GM12878 (cell line): ENCODE results near the gene GALNT17. TPM values are rescaled to one million over a fixed set of nuclear protein-coding genes. Genes with fewer than 3 reads are reported as not detected.

Source experiments
- ATAC-seq: fragments of 200-7000 bp; cut with Tn5 transposase; 3 replicates; pipeline ENCODE4 v1.9.1; 2020; ENCODE audit warnings: mild to moderate bottlenecking, moderate library complexity
- BruUV-seq: library from RNA; stranded (reverse); fragments of 400-500 nt; replicated peaks from 2 replicates; lab custom pipeline; 2021; lab: Mats Ljungman, UMichigan
- CTCF ChIA-PET: fragments of 300-600 bp; sonication (Branson Sonifier 250); formaldehyde crosslinking; extraction: SDS; loops from one replicate; lab custom pipeline; 2021; ENCODE audit warnings: inconsistent platforms; lab: Yijun Ruan, JAX
- POLR2A ChIA-PET: fragments of 350-600 bp; formaldehyde crosslinking; extraction: SDS; loops from one replicate; lab custom pipeline; 2021; ENCODE audit warnings: inconsistent platforms; lab: Charles Lee
- RAD21 ChIA-PET: fragments of 300-600 bp; sonication (Branson Sonifier 250); formaldehyde crosslinking; loops from one replicate; lab custom pipeline; 2023; ENCODE audit warnings: antibody characterized with exemption; ENCODE audit not compliant: unreplicated experiment; lab: Charles Lee
- SMC1A ChIA-PET: fragments of 300-600 bp; sonication (Branson Sonifier 250); formaldehyde crosslinking; loops from one replicate; lab custom pipeline; 2023; ENCODE audit not compliant: unreplicated experiment, uncharacterized antibody; lab: Charles Lee
- DNase-seq: peaks from one replicate; pipeline ENCODE4 v3.0.0-alpha.2; 2011; ENCODE audit warnings: low read depth, low spot score
- FAIRE-seq: peaks from 3 replicates; lab custom pipeline; 2011; peaks lifted over from hg19 to GRCh38; lab: Jason Lieb, UNC
- H2AFZ ChIP-seq: 2 replicates; pipeline ENCODE4 v1.6.0; 2011; ENCODE audit warnings: low read depth, low read length, control low read depth; ENCODE audit not compliant: control insufficient read depth
- H3K27ac ChIP-seq: 2 replicates; pipeline ENCODE4 v1.5.1; 2011; ENCODE audit warnings: control low read depth; ENCODE audit not compliant: control insufficient read depth, insufficient read depth
- H3K27me3 ChIP-seq, 2 experiments: replicated peaks in 1 of 2; 2 replicates each; pipeline versions ENCODE4 v1.6.0 to v1.6.1; 2011; ENCODE audit warnings: low read length in 1 of 2; ENCODE audit not compliant: control insufficient read depth in 2 of 2, insufficient read depth in 2 of 2
- H3K36me3 ChIP-seq, 2 experiments: 2 replicates each; pipeline ENCODE4 v1.5.1; 2011; ENCODE audit warnings: low read length in 1 of 2; ENCODE audit not compliant: control insufficient read depth in 2 of 2, insufficient read depth in 2 of 2
- H3K4me1 ChIP-seq: 2 replicates; pipeline ENCODE4 v1.6.1; 2011; ENCODE audit warnings: mild to moderate bottlenecking, low read length, moderate library complexity, mixed read lengths; ENCODE audit not compliant: control insufficient read depth, insufficient read depth
- H3K4me2 ChIP-seq: 2 replicates; pipeline ENCODE4 v1.6.0; 2011; ENCODE audit warnings: control low read depth; ENCODE audit not compliant: control insufficient read depth, insufficient read depth
- H3K4me3 ChIP-seq: fragments of 200-600 bp; sonication (generic); 2 replicates; pipeline ENCODE4 v1.5.1; 2016
- H3K79me2 ChIP-seq: 2 replicates; pipeline ENCODE4 v1.6.0; 2011; ENCODE audit warnings: low read length; ENCODE audit not compliant: control insufficient read depth, insufficient read depth
- H3K9ac ChIP-seq: 2 replicates; pipeline ENCODE4 v1.8.0; 2011; ENCODE audit warnings: low read length, control low read depth, mixed read lengths; ENCODE audit not compliant: control insufficient read depth, insufficient read depth
- H3K9me3 ChIP-seq: replicated peaks from 3 replicates; pipeline ENCODE4 v1.5.1; 2011; ENCODE audit warnings: mild to moderate bottlenecking, low read length; ENCODE audit not compliant: control insufficient read depth, insufficient read depth
- H4K20me1 ChIP-seq: 2 replicates; pipeline ENCODE4 v1.6.0; 2011; ENCODE audit not compliant: control insufficient read depth, insufficient read depth
- BCL3 ChIP-seq: IDR thresholded peaks from 2 replicates; pipeline ENCODE4 v1.6.1; 2011; ENCODE audit warnings: borderline replicate concordance, low read depth, mild to moderate bottlenecking, moderate library complexity, low read length; ENCODE audit not compliant: insufficient read depth, poor library complexity, severe bottlenecking
- CBFB ChIP-seq: IDR thresholded peaks from 2 replicates; pipeline ENCODE4 v1.6.1; 2016; ENCODE audit warnings: antibody characterized with exemption, low read depth
- CEBPZ ChIP-seq: fragments of 150-350 bp; IDR thresholded peaks from 2 replicates; pipeline ENCODE4 v1.6.1; 2016; ENCODE audit warnings: low read depth, low read length
- E2F8 ChIP-seq: fragments of 450-650 bp; IDR thresholded peaks from 2 replicates; pipeline ENCODE4 v1.6.1; 2018; ENCODE audit warnings: mild to moderate bottlenecking, low read depth, moderate library complexity; ENCODE audit not compliant: partially characterized antibody
- EED ChIP-seq: sonication (generic); IDR thresholded peaks from 2 replicates; pipeline ENCODE4 v1.6.1; 2016; ENCODE audit warnings: antibody characterized with exemption, low read depth
- ELK1 ChIP-seq: IDR thresholded peaks from 2 replicates; pipeline ENCODE4 v1.6.1; 2012; ENCODE audit warnings: low read depth, low read length, improper control_type of control experiment
- ESRRA ChIP-seq: IDR thresholded peaks from 2 replicates; pipeline ENCODE4 v1.6.1; 2012; ENCODE audit warnings: mild to moderate bottlenecking, low read length, improper control_type of control experiment
- FOS ChIP-seq: IDR thresholded peaks from 3 replicates; pipeline ENCODE4 v1.6.1; 2011; ENCODE audit warnings: borderline replicate concordance; ENCODE audit not compliant: insufficient read length; ENCODE audit errors: extremely low read depth
- MEF2A ChIP-seq: IDR thresholded peaks from 2 replicates; pipeline ENCODE4 v1.6.1; 2011; ENCODE audit warnings: low read depth, mild to moderate bottlenecking, low read length, moderate library complexity; ENCODE audit not compliant: insufficient read depth
- MYB ChIP-seq: fragments of 150-350 bp; IDR thresholded peaks from 2 replicates; pipeline ENCODE4 v1.6.1; 2014; ENCODE audit warnings: mild to moderate bottlenecking, low read depth, low read length, borderline replicate concordance
- RAD21 ChIP-seq: IDR thresholded peaks from 2 replicates; pipeline ENCODE4 v1.6.1; 2011; ENCODE audit warnings: mild to moderate bottlenecking, low read depth, low read length, moderate library complexity; ENCODE audit not compliant: insufficient read depth
- SUZ12 ChIP-seq: fragments of 200-600 bp; sonication (generic); IDR thresholded peaks from one replicate; pipeline ENCODE4 v1.6.1; 2018; ENCODE audit warnings: antibody characterized with exemption, mild to moderate bottlenecking; ENCODE audit not compliant: unreplicated experiment
- TCF7 ChIP-seq: IDR thresholded peaks from 2 replicates; pipeline ENCODE4 v1.6.1; 2014; ENCODE audit warnings: antibody characterized with exemption, borderline replicate concordance
- ZNF384 ChIP-seq: IDR thresholded peaks from 2 replicates; pipeline ENCODE4 v1.6.1; 2012; ENCODE audit warnings: low read depth, mild to moderate bottlenecking, low read length, improper control_type of control experiment, borderline replicate concordance
- WGBS: methylation state at CpG from one replicate; pipeline ENCODE4 v1.1.6; 2016; ENCODE audit warnings: low lambda C conversion rate; ENCODE audit not compliant: insufficient replicate concordance, insufficient coverage; ENCODE audit errors: missing lambda C conversion rate; 5-methylcytosine and 5-hydroxymethylcytosine counted together
- in situ Hi-C: fragments of 300-500 bp; cut with MboI; formaldehyde crosslinking; loops from 9 replicates; pipeline ENCODE4 v1.14.3; 2018; ENCODE audit warnings: mixed read lengths
- intact Hi-C: fragments of 100-400 bp; cut with micrococcal nuclease; formaldehyde crosslinking; loops from one replicate; pipeline ENCODE4 v1.14.2; 2022; ENCODE audit not compliant: unreplicated experiment
- polyA plus RNA-seq, 11 experiments: library from polyadenylated mRNA; depleted of rRNA in 4 of 11; unstranded in 6 of 11; stranded (reverse) in 5 of 11; fragments of >200 nt; fragmentation: Nextera tagmentation in 4 of 11; fragmentation: Illumina TruSeq in 1 of 11; extraction: Ambion mirVana in 4 of 11; extraction: Trizol in 1 of 11; gene quantifications; 1 replicate in 1 of 11; 2 replicates in 10 of 11; pipeline versions ENCODE4 v1.2.1 to v1.2.3, GENCODE V29; 2011 to 2016; ENCODE audit warnings: inconsistent platforms in 2 of 11, missing spikeins in 2 of 11, low read depth in 1 of 11
- total RNA-seq, 4 experiments: library from RNA; depleted of rRNA in 3 of 4; stranded (reverse); fragments of >200 nt in 3 of 4; fragmentation: Illumina TruSeq in 1 of 4; extraction: Trizol in 1 of 4; gene quantifications; 2 replicates each; pipeline versions ENCODE4 v1.2.1 to v1.2.3, GENCODE V29; 2013 to 2021

The GALNT17 gene
- total and polyA plus RNA-seq, 10 of the 15 experiments (the other 5 are each of a cell fraction or from before 2014, with no cell fraction given), result 0.12 to 0.15 TPM; not detected in 8

GRCh38 chr7:71132377-71133231 lies 660 bp downstream of the GALNT17 start:
- intact Hi-C loops, result no loop called here
- ChIA-PET CTCF (no interaction called here), SMC1A (no interaction called here), RAD21 (no interaction called here), POLR2A (no interaction called here)
- Histone ChIP-seq H3K27ac (no peak overlapping the region), H3K4me2 (no peak overlapping the region), H3K27me3 (no peaks in the 10 kb centered on the region), H3K4me3 (no peak overlapping the region), H4K20me1 (no peaks in the 10 kb centered on the region), H3K9ac (no peak overlapping the region), H3K79me2 (no peaks in the 10 kb centered on the region), H2AFZ (no peak overlapping the region), H3K36me3 (no peaks in the 10 kb centered on the region), H3K9me3 (no peaks in the 10 kb centered on the region; the same call in 2 of the 3 replicates), H3K4me1 (no peaks in the 10 kb centered on the region)
- no peak for ATAC-seq
- WGBS, result 48% methylated on average over 63 of the region's 88 CpGs
- TF ChIP-seq ESRRA (no peak), TCF7 (no peak), MEF2A (no peak), BCL3 (no peak), EED (no peak), ZNF384 (no peak), RAD21 (no peak), SUZ12 (no peak), E2F8 (no peak), CBFB (no peak), MYB (no peak), FOS (no peak), ELK1 (no peak), CEBPZ (no peak)
- in situ Hi-C loops, result no loop called here
- no TSS peak for BruUV-seq
- FAIRE-seq, result no peak
- DNase-seq, result no peak
